ENCODE results near the gene SMCO2.

Gene SMCO2

DNA sequence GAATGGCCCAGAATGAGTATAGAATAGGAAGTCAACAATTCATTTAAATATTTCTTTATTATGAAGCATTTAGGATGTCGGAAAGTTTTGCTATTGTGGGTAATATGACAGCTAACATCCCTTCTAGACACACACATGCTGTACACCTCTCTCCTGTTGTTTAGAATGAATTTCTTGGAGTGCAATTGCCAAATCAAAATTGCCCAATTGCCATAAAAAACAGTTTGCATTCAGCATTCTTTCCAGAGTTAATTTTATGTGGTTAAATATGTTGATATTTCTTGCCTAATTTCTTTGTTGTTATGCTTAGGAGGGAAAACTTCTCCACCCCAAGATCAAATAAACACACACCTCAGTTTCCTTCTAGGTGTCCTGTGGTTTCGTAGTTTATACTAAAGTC is 16.9 kb upstream of the SMCO2 start:
- TF ChIP-seq, protein P1, sequence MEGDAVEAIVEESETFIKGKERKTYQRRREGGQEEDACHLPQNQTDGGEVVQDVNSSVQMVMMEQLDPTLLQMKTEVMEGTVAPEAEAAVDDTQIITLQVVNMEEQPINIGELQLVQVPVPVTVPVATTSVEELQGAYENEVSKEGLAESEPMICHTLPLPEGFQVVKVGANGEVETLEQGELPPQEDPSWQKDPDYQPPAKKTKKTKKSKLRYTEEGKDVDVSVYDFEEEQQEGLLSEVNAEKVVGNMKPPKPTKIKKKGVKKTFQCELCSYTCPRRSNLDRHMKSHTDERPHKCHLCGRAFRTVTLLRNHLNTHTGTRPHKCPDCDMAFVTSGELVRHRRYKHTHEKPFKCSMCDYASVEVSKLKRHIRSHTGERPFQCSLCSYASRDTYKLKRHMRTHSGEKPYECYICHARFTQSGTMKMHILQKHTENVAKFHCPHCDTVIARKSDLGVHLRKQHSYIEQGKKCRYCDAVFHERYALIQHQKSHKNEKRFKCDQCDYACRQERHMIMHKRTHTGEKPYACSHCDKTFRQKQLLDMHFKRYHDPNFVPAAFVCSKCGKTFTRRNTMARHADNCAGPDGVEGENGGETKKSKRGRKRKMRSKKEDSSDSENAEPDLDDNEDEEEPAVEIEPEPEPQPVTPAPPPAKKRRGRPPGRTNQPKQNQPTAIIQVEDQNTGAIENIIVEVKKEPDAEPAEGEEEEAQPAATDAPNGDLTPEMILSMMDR (IDR thresholded peaks at IDR 0.05): no peak
- Histone ChIP-seq H3K36me3 (no peaks in the 10 kb centered on the region), H3K9me3 (no peaks in the 10 kb centered on the region), H3K27ac (no peak overlapping the region), H3K4me3 (ENCODE audit: low read depth in 1 of 2, low read length in 1 of 2) (no peak overlapping the region), H3K27me3 (no peaks in the 10 kb centered on the region), H3K4me1 (ENCODE audit: control insufficient read depth in 1 of 2, insufficient read depth in 1 of 2, low read depth in 1 of 2, low read length in 1 of 2) (peaks cover 0 to 8% of the 10 kb centered on the region in 2 experiments)

DNA sequence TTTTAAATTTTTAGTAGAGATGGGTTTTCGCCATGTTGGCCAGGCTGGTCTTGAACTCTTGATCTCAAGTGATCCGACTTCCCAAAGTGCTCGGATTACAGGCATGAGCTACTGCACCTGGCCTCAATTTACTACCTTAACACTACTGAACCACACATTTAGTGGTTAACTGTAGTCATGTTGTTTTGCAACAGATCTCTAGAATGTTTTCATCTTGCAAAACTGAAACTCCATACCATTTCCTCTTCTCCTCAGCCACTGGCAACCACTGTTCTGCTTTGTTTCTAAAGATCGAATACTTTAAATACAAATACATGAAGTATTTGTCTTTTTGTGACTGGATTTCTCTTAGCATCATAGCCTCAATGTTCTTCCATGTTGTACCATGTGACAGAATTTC is 15.4 kb upstream of the SMCO2 start:
- Histone ChIP-seq H3K36me3 (no peaks in the 10 kb centered on the region), H3K4me3 (ENCODE audit: low read depth in 1 of 2, low read length in 1 of 2) (no peak overlapping the region), H3K9me3 (no peaks in the 10 kb centered on the region), H3K27ac (peak overlapping the region; percentile 35), H3K4me1 (ENCODE audit: control insufficient read depth in 1 of 2, insufficient read depth in 1 of 2, low read depth in 1 of 2, low read length in 1 of 2) (peaks cover 0 to 8% of the 10 kb centered on the region in 2 experiments), H3K27me3 (no peaks in the 10 kb centered on the region)
- TF ChIP-seq, protein P1 (IDR thresholded peaks at IDR 0.05): no peak

DNA sequence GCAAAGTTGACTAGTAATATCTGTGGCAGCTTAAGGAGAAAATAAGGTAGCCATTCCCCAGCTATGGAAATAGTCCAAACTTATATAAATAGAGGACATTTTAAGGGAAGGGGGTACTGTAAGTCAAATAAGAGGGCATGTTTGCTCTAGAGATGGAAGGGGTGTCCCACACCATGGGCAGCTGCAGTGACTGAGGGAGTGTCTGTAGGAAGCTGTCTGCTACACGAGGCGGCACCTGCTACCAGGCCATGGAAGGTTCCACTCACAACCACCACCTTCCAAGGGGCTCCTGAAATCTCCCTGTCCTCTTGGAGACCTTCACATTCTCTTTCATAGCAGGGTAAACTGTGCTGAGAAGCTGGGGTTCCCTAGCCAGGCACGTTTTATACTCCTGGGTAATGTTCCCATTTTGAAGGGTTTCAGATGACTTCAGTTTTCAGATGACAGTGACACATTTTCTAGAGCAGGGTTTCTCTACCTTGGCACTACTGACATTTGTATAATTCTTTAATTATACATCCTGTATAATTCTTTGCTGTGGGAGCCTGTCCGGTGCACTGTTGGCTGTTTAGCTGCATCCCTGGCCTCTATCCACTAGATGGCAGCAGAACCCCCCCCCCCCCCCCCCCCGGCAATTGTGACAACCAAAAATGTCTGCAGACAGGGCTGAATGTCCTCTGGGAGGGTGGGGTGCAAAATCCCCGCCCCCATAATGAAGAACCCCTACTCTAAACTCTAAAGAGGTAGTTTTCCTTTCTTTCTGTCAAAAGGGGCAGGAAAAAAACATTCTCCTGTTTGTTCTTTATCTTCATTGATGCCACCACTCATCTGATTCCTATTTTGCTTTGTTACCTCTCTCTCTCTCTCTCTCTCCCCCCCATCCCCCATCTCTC is 11.6 kb upstream of the SMCO2 start:
- TF ChIP-seq, protein P1 (IDR thresholded peaks at IDR 0.05): peak; percentile 65
- Histone ChIP-seq H3K4me1 (ENCODE audit: control insufficient read depth in 1 of 2, insufficient read depth in 1 of 2, low read depth in 1 of 2, low read length in 1 of 2) (peaks cover 0 to 8% of the 10 kb centered on the region in 2 experiments), H3K9me3 (no peaks in the 10 kb centered on the region), H3K4me3 (ENCODE audit: low read depth in 1 of 2, low read length in 1 of 2) (no peak overlapping the region), H3K36me3 (no peaks in the 10 kb centered on the region), H3K27ac (no peak overlapping the region), H3K27me3 (no peaks in the 10 kb centered on the region)

- H3K36me3 ChIP-seq: no peaks in the 10 kb centered on the region
- H3K4me3 ChIP-seq (ENCODE audit: low read depth in 1 of 2, low read length in 1 of 2): no peak overlapping the region
Measured at GRCh38 chr12:27436029-27436428, 10.5 kb upstream of the SMCO2 start.

GRCh38 chr12:27436768-27437167 is 9.8 kb upstream of the SMCO2 start:
- no peak overlapping the region for H3K27ac ChIP-seq
- TF ChIP-seq, protein P1 (IDR thresholded peaks at IDR 0.05): no peak

More at GRCh38 chr12:27436029-27436428, 10.5 kb upstream of the SMCO2 start:
- TF ChIP-seq, protein P1 (IDR thresholded peaks at IDR 0.05): no peak
- Histone ChIP-seq H3K9me3 (no peaks in the 10 kb centered on the region), H3K27me3 (no peaks in the 10 kb centered on the region), H3K27ac (no peak overlapping the region), H3K4me1 (ENCODE audit: control insufficient read depth in 1 of 2, insufficient read depth in 1 of 2, low read depth in 1 of 2, low read length in 1 of 2) (peaks cover 0 to 4% of the 10 kb centered on the region in 2 experiments)

More at GRCh38 chr12:27436768-27437167, 9.8 kb upstream of the SMCO2 start:
- no peaks in the 10 kb centered on the region for H3K36me3 ChIP-seq
- H3K9me3 ChIP-seq: no peaks in the 10 kb centered on the region
- no peak overlapping the region for H3K4me3 ChIP-seq (ENCODE audit: low read depth in 1 of 2, low read length in 1 of 2)
- H3K27me3 ChIP-seq: no peaks in the 10 kb centered on the region
- no peaks in the 10 kb centered on the region for H3K4me1 ChIP-seq (ENCODE audit: control insufficient read depth in 1 of 2, insufficient read depth in 1 of 2, low read depth in 1 of 2, low read length in 1 of 2)
